Measurements from ENCODE around the gene ALKBH8. TPM values are rescaled to one million over a fixed set of nuclear protein-coding genes. Genes with fewer than 3 reads are reported as not detected.
A peak's percentile ranks its signal among the peaks of the same experiment; 100 is the strongest.
"Not testable (repeated sequence)": the region's sequence is repeated elsewhere in the genome, so short reads cannot be mapped to it uniquely, and the experiment has no call there.

The ALKBH8 gene
- total RNA-seq, 2 donors from 2014 or later: 6.3 to 6.5 TPM

DNA sequence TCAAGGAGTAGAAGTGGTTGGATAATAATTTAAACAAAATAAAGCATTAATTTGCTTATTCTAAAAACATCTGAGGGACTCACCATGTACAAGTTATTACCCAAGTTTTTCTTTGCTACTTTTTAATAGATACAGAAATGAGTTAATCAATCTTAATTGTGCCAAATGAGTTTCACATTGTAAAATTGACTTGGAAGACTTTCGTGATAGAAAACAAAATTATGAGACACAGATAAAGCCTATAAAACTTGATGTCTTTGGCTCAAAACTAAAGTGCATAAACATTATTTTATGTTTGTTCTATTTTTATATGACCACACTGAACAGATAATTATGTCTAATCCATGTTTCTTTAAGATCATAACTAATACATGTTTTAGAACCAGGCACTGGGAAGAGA lies 97.8 kb downstream of the ALKBH8 start:
- DNase-seq: no peak
- intact Hi-C loops (cut with DNase I): no loop called here
- ATAC-seq: no peak

DNA sequence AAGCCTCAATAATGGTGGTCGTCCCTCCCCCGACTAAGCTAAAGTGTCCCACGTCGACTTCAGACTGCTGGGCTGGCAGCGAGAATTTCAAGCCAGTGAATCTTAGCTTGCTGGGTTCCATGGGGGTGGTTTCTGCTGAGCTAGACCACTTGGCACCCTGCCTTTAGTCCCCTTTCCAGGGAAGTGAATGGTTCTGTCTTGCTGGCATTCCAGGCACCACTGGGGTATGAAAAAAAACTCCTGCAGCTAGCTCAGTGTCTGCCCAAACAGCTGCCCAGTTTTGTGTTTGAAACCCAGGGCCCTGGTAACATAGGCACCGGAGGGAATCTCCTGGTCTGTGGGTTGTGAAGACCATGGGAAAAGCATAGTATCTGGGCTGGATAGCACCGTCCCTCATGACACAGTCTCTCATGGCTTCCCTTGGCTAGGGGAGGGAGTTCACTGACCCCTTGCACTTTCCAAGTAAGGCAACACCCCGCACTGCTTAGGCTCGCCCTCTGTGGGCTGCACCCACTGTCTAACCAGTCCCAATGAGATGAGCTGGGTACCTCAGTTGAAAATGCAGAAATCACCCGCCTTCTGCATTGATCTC lies 99.2 kb downstream of the ALKBH8 start:
- ATAC-seq; intact Hi-C loops (cut with DNase I); DNase-seq: not testable (repeated sequence)

GRCh38 chr11:107457558-107458271 lies 107.8 kb downstream of the ALKBH8 start, which contains the start of gene CWF19L2:
Gene CWF19L2, minus strand, starts transcription at chr11:107457825. Its CDS starts 9 bp downstream, at chr11:107457816.
- intact Hi-C loops (cut with DNase I): no loop called here
- peak; percentile 94 for DNase-seq

DNA sequence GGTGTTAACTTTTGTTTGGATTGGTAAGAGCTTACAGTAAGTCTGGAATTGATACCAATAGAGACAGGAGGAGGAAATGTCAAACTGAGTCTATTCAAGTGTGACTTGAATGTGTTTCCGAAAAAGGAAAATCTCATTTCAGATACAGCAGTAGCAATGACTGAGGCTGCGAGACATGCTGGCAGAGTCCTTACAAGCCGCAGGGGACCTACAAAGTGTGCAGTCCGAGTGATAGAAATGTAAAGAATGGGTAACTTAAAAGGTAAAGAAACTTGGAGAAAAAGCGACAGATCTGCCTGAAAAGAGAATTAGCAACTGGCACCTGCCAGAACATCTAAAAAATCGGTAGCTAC lies 108.4 kb downstream of the ALKBH8 start:
- DNase-seq (no peak), ATAC-seq (no peak)
- intact Hi-C loops (cut with DNase I): no loop called here

More at GRCh38 chr11:107457558-107458271, 107.8 kb downstream of the ALKBH8 start, which contains the start of gene CWF19L2:
- peak; percentile 100 for ATAC-seq

DNA sequence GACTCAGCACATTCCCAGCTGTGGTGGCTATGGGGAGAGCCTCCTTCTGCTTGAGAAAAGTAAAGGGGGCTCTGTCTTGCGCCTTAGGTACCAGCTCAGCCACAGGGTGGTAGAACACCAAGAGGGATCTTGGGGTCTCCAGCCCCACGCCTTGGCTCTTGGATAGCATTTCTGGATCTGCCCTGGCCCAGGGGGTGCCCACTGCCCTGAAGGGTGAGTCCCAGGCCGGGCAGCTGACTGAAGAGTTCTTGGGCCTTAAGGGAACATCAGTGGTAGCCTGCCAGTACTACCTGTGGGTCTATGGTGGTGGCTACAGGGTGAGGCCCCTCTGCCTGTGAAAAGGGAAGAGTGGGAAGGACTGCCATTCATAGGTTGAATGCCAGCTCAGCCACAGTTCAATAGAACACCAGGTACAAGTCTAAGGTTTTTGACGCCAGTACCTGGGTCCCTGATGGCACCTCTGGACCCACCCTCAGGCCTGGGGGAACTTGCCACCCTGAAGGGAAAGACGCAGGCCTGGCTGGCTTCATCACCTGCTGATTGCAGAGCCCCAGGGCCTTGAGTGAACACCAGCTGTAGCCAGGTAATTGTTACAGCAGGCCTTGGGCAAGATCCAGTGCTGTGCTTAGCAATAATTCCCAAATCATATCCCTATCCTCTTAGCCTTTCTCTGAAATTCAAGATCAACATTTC lies 111.8 kb downstream of the ALKBH8 start:
- DNase-seq (no peak), ATAC-seq (no peak)
- intact Hi-C loops (cut with DNase I): no loop called here

Other genes starting within 250 kb of the ALKBH8 start
- 10 to 100 TPM in 1 of 2 donors, 1 to 10 TPM in 1; 9.7 to 11.6 TPM for gene CWF19L2, start 107.9 kb downstream of the ALKBH8 start, total RNA-seq
- 1 to 10 TPM; 7.3 to 9.9 TPM for gene ELMOD1, start 25.4 kb upstream of the ALKBH8 start, total RNA-seq
- gene SLN, start 146.3 kb upstream of the ALKBH8 start, total RNA-seq: 100 to 1,000 TPM; 427 to 669 TPM

All from left cardiac atrium (tissue), 4 donors.